KOPT-K1 (cell line): ENCODE results near the gene MBD5.

Experiments
- H3K27ac ChIP-seq: fragments of 200-600 bp; sonication (generic); 2 replicates; pipeline ENCODE4 v1.5.1; 2016; ENCODE audit warnings: antibody characterized with exemption, mild to moderate bottlenecking, low read depth, low read length; ENCODE audit not compliant: poor library complexity, severe bottlenecking
- H3K36me3 ChIP-seq: fragments of 200-600 bp; sonication (generic); 2 replicates; pipeline ENCODE4 v1.5.1; 2017; ENCODE audit warnings: antibody characterized with exemption, mild to moderate bottlenecking, low read length, moderate library complexity; ENCODE audit not compliant: insufficient read depth
- H3K9me3 ChIP-seq: fragments of 200-600 bp; sonication (generic); 2 replicates; pipeline ENCODE4 v1.5.1; 2017; ENCODE audit warnings: antibody characterized with exemption, low read length, mild to moderate bottlenecking; ENCODE audit not compliant: insufficient read depth, poor library complexity, severe bottlenecking

The MBD5 gene

GRCh38 chr2:148305476-148305875 lies 284.6 kb downstream of the MBD5 start:
- Histone ChIP-seq H3K9me3 (no peaks in the 10 kb centered on the region), H3K36me3 (no peaks in the 10 kb centered on the region), H3K27ac (no peak overlapping the region)

GRCh38 chr2:148306027-148306426 lies 285.1 kb downstream of the MBD5 start:
- Histone ChIP-seq H3K27ac (no peak overlapping the region), H3K9me3 (no peaks in the 10 kb centered on the region), H3K36me3 (no peaks in the 10 kb centered on the region)

- H3K27ac ChIP-seq = no peak overlapping the region
- H3K9me3 ChIP-seq = no peaks in the 10 kb centered on the region
- H3K36me3 ChIP-seq = no peaks in the 10 kb centered on the region
Observed at GRCh38 chr2:148317598-148317997, 296.7 kb downstream of the MBD5 start.

- peaks cover 6% of the 10 kb centered on the region; the same call in 1 of the 2 replicates for H3K36me3 ChIP-seq
- peaks cover 9% of the 10 kb centered on the region for H3K9me3 ChIP-seq
- H3K27ac ChIP-seq = no peak overlapping the region
Observed at GRCh38 chr2:148338541-148338940, 317.6 kb downstream of the MBD5 start.

- no peaks in the 10 kb centered on the region for H3K36me3 ChIP-seq
- H3K9me3 ChIP-seq = peaks cover 16% of the 10 kb centered on the region
- H3K27ac ChIP-seq = no peak overlapping the region
Observed at GRCh38 chr2:148342086-148342485, 321.2 kb downstream of the MBD5 start.

- Histone ChIP-seq H3K27ac (no peak overlapping the region), H3K36me3 (no peaks in the 10 kb centered on the region), H3K9me3 (no peaks in the 10 kb centered on the region)
Observed at GRCh38 chr2:148350199-148350598, 329.3 kb downstream of the MBD5 start.

GRCh38 chr2:148351437-148352143 lies 330.7 kb downstream of the MBD5 start:
- no peak overlapping the region for H3K27ac ChIP-seq
- H3K36me3 ChIP-seq = no peaks in the 10 kb centered on the region
- H3K9me3 ChIP-seq = no peaks in the 10 kb centered on the region

- H3K27ac ChIP-seq = no peak overlapping the region
- no peaks in the 10 kb centered on the region for H3K36me3 ChIP-seq
- no peaks in the 10 kb centered on the region for H3K9me3 ChIP-seq
Observed at GRCh38 chr2:148358375-148358774, 337.5 kb downstream of the MBD5 start.

- H3K9me3 ChIP-seq = no peaks in the 10 kb centered on the region
- H3K27ac ChIP-seq = no peak overlapping the region
- no peaks in the 10 kb centered on the region for H3K36me3 ChIP-seq
Observed at GRCh38 chr2:148360662-148361061, 339.8 kb downstream of the MBD5 start.

GRCh38 chr2:148362144-148362796 lies 341.4 kb downstream of the MBD5 start:
- H3K27ac ChIP-seq = no peak overlapping the region
- no peaks in the 10 kb centered on the region for H3K9me3 ChIP-seq
- no peaks in the 10 kb centered on the region for H3K36me3 ChIP-seq

GRCh38 chr2:148375214-148375613 lies 354.3 kb downstream of the MBD5 start:
- no peaks in the 10 kb centered on the region for H3K36me3 ChIP-seq
- H3K9me3 ChIP-seq = no peaks in the 10 kb centered on the region
- H3K27ac ChIP-seq = no peak overlapping the region

- no peaks in the 10 kb centered on the region for H3K36me3 ChIP-seq
- no peak overlapping the region for H3K27ac ChIP-seq
- H3K9me3 ChIP-seq = no peaks in the 10 kb centered on the region
Observed at GRCh38 chr2:148391324-148391723, 370.4 kb downstream of the MBD5 start.

- Histone ChIP-seq H3K27ac (no peak overlapping the region), H3K36me3 (no peaks in the 10 kb centered on the region), H3K9me3 (peaks cover 11% of the 10 kb centered on the region)
Observed at GRCh38 chr2:148402786-148403185, 381.9 kb downstream of the MBD5 start.

- peaks cover 19% of the 10 kb centered on the region for H3K9me3 ChIP-seq
- H3K27ac ChIP-seq = no peak overlapping the region
- no peaks in the 10 kb centered on the region for H3K36me3 ChIP-seq
Observed at GRCh38 chr2:148410899-148411298, 390.0 kb downstream of the MBD5 start.

- no peaks in the 10 kb centered on the region for H3K36me3 ChIP-seq
- no peak overlapping the region for H3K27ac ChIP-seq
- peaks cover 26% of the 10 kb centered on the region for H3K9me3 ChIP-seq
Observed at GRCh38 chr2:148416248-148416647, 395.4 kb downstream of the MBD5 start.

GRCh38 chr2:148430101-148430500 lies 409.2 kb downstream of the MBD5 start:
- no peak overlapping the region for H3K27ac ChIP-seq
- H3K9me3 ChIP-seq = no peaks in the 10 kb centered on the region
- no peaks in the 10 kb centered on the region for H3K36me3 ChIP-seq
